NCI-H526 (cell line): ENCODE results near the gene HAUS3.

ENCODE experiments used
- DNase-seq, 2 experiments: peaks; one replicate each; lab custom pipeline; 2025; lab: John Stamatoyannopoulos, UW

HAUS3 gene

GRCh38 chr4:2263926-2264321, 22.0 kb upstream of the HAUS3 start:
- DNase-seq = peak in 1 of 2 experiments; percentile 21

GRCh38 chr4:2262944-2263250, 21.0 kb upstream of the HAUS3 start:
- no peak for DNase-seq

- peak; percentile 95 to 99 for DNase-seq
Observed at GRCh38 chr4:2262145-2262943, 20.4 kb upstream of the HAUS3 start.

GRCh38 chr4:2261853-2262144, 19.9 kb upstream of the HAUS3 start, which contains the start of gene MXD4:
Gene MXD4, minus strand, starts transcription at chr4:2262109. Its CDS starts 129 bp downstream, at chr4:2261980.
- DNase-seq = no peak

GRCh38 chr4:2261110-2261852, 19.4 kb upstream of the HAUS3 start:
- peak in 1 of 2 experiments; percentile 61 for DNase-seq

- DNase-seq = no peak
Observed at GRCh38 chr4:2260344-2261109, 18.6 kb upstream of the HAUS3 start.

- no peak for DNase-seq
Observed at GRCh38 chr4:2259541-2260343, 17.8 kb upstream of the HAUS3 start.

- no peak for DNase-seq
Observed at GRCh38 chr4:2259036-2259540, 17.2 kb upstream of the HAUS3 start.

GRCh38 chr4:2258091-2259035, 16.4 kb upstream of the HAUS3 start:
- DNase-seq = no peak

- DNase-seq = no peak
Observed at GRCh38 chr4:2257361-2258081, 15.6 kb upstream of the HAUS3 start.

GRCh38 chr4:2256781-2257191, 14.9 kb upstream of the HAUS3 start:
- no peak for DNase-seq

- no peak for DNase-seq
Observed at GRCh38 chr4:2256156-2256731, 14.3 kb upstream of the HAUS3 start.

- no peak for DNase-seq
Observed at GRCh38 chr4:2255501-2256155, 13.7 kb upstream of the HAUS3 start.

- no peak for DNase-seq
Observed at GRCh38 chr4:2254665-2255500, 13.0 kb upstream of the HAUS3 start.

- DNase-seq = no peak
Observed at GRCh38 chr4:2253160-2254084, 11.5 kb upstream of the HAUS3 start.

GRCh38 chr4:2252530-2253091, 10.7 kb upstream of the HAUS3 start:
- DNase-seq = no peak
